ENCODE data around the gene TSACC. TPM values are rescaled to one million over a fixed set of nuclear protein-coding genes. Genes with fewer than 3 reads are reported as not detected.

TSACC gene
- total and polyA plus RNA-seq, 9 of the 15 experiments (the other 6 are each of a cell fraction or from before 2014, with no cell fraction given) = 0.45 to 7.4 (median 2.6) TPM

DNA sequence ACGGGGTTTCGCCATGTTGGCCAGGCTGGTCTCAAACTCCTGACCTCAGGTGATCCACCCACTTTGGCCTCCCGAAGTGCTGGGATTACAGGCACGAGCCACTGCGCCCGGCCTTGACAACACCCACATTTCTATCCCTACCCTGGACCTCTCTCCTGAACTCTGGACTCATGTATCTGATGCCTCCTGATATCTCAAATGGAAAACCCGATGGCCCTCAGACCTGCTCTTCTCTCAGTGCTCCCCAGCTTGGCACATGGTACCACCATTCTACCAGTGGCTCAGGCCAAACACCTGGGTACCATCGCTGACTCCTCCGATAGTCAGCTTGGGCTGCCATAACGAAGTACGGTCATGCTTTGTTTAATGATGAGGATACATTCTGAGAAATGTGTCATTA is 22.2 kb downstream of the TSACC start (continued):
- TF ChIP-seq, protein P1, sequence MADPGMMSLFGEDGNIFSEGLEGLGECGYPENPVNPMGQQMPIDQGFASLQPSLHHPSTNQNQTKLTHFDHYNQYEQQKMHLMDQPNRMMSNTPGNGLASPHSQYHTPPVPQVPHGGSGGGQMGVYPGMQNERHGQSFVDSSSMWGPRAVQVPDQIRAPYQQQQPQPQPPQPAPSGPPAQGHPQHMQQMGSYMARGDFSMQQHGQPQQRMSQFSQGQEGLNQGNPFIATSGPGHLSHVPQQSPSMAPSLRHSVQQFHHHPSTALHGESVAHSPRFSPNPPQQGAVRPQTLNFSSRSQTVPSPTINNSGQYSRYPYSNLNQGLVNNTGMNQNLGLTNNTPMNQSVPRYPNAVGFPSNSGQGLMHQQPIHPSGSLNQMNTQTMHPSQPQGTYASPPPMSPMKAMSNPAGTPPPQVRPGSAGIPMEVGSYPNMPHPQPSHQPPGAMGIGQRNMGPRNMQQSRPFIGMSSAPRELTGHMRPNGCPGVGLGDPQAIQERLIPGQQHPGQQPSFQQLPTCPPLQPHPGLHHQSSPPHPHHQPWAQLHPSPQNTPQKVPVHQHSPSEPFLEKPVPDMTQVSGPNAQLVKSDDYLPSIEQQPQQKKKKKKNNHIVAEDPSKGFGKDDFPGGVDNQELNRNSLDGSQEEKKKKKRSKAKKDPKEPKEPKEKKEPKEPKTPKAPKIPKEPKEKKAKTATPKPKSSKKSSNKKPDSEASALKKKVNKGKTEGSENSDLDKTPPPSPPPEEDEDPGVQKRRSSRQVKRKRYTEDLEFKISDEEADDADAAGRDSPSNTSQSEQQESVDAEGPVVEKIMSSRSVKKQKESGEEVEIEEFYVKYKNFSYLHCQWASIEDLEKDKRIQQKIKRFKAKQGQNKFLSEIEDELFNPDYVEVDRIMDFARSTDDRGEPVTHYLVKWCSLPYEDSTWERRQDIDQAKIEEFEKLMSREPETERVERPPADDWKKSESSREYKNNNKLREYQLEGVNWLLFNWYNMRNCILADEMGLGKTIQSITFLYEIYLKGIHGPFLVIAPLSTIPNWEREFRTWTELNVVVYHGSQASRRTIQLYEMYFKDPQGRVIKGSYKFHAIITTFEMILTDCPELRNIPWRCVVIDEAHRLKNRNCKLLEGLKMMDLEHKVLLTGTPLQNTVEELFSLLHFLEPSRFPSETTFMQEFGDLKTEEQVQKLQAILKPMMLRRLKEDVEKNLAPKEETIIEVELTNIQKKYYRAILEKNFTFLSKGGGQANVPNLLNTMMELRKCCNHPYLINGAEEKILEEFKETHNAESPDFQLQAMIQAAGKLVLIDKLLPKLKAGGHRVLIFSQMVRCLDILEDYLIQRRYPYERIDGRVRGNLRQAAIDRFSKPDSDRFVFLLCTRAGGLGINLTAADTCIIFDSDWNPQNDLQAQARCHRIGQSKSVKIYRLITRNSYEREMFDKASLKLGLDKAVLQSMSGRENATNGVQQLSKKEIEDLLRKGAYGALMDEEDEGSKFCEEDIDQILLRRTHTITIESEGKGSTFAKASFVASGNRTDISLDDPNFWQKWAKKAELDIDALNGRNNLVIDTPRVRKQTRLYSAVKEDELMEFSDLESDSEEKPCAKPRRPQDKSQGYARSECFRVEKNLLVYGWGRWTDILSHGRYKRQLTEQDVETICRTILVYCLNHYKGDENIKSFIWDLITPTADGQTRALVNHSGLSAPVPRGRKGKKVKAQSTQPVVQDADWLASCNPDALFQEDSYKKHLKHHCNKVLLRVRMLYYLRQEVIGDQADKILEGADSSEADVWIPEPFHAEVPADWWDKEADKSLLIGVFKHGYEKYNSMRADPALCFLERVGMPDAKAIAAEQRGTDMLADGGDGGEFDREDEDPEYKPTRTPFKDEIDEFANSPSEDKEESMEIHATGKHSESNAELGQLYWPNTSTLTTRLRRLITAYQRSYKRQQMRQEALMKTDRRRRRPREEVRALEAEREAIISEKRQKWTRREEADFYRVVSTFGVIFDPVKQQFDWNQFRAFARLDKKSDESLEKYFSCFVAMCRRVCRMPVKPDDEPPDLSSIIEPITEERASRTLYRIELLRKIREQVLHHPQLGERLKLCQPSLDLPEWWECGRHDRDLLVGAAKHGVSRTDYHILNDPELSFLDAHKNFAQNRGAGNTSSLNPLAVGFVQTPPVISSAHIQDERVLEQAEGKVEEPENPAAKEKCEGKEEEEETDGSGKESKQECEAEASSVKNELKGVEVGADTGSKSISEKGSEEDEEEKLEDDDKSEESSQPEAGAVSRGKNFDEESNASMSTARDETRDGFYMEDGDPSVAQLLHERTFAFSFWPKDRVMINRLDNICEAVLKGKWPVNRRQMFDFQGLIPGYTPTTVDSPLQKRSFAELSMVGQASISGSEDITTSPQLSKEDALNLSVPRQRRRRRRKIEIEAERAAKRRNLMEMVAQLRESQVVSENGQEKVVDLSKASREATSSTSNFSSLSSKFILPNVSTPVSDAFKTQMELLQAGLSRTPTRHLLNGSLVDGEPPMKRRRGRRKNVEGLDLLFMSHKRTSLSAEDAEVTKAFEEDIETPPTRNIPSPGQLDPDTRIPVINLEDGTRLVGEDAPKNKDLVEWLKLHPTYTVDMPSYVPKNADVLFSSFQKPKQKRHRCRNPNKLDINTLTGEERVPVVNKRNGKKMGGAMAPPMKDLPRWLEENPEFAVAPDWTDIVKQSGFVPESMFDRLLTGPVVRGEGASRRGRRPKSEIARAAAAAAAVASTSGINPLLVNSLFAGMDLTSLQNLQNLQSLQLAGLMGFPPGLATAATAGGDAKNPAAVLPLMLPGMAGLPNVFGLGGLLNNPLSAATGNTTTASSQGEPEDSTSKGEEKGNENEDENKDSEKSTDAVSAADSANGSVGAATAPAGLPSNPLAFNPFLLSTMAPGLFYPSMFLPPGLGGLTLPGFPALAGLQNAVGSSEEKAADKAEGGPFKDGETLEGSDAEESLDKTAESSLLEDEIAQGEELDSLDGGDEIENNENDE (IDR thresholded peaks at IDR 0.05; ENCODE audit: low read depth, low read length) = no peak
- TF ChIP-seq ARID2 (IDR thresholded peaks at IDR 0.05) (no peak), SP2 (IDR thresholded peaks at IDR 0.05; ENCODE audit: extremely low read depth, low read depth, low read length, poor library complexity, severe bottlenecking) (no peak), ZNF143 (CRISPR knock-in tag; IDR thresholded peaks at IDR 0.05) (no peak), ZNF23 (CRISPR knock-in tag; IDR thresholded peaks at IDR 0.05) (no peak), ILF3 (IDR thresholded peaks at IDR 0.05; ENCODE audit: borderline replicate concordance) (no peak), PHB (CRISPR knock-in tag; IDR thresholded peaks at IDR 0.05) (no peak), ZKSCAN1 (IDR thresholded peaks at IDR 0.05; ENCODE audit: low read depth, low read length) (no peak), GTF2E2 (tag; IDR thresholded peaks at IDR 0.05) (no peak), GABPB1 (CRISPR knock-in tag; IDR thresholded peaks at IDR 0.05) (no peak), NONO (IDR thresholded peaks at IDR 0.05; ENCODE audit: low read depth in 2 of 2, low read length in 1 of 2) (no peak), RAD21 (CRISPR knock-in tag; conservative IDR thresholded peaks at IDR 0.05 in 1 of 2, IDR thresholded peaks at IDR 0.05 in 1 of 2) (no peak)
- TF ChIP-seq, protein P2, sequence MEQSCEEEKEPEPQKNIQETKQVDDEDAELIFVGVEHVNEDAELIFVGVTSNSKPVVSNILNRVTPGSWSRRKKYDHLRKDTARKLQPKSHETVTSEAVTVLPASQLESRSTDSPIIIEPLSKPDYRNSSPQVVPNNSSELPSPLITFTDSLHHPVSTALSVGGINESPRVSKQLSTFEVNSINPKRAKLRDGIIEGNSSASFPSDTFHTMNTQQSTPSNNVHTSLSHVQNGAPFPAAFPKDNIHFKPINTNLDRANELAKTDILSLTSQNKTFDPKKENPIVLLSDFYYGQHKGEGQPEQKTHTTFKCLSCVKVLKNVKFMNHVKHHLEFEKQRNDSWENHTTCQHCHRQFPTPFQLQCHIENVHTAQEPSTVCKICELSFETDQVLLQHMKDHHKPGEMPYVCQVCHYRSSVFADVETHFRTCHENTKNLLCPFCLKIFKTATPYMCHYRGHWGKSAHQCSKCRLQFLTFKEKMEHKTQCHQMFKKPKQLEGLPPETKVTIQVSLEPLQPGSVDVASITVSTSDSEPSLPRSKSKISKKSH (CRISPR knock-in tag; IDR thresholded peaks at IDR 0.05) = no peak
- TF ChIP-seq, protein P3, sequence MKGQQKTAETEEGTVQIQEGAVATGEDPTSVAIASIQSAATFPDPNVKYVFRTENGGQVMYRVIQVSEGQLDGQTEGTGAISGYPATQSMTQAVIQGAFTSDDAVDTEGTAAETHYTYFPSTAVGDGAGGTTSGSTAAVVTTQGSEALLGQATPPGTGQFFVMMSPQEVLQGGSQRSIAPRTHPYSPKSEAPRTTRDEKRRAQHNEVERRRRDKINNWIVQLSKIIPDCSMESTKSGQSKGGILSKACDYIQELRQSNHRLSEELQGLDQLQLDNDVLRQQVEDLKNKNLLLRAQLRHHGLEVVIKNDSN (CRISPR knock-in tag; IDR thresholded peaks at IDR 0.05) = no peak

Measured in K562 (cell line).